ENCODE measurements around the gene TMEM135.
"Not testable (repeated sequence)": the region's sequence is repeated elsewhere in the genome, so short reads cannot be mapped to it uniquely, and the experiment has no call there.

The TMEM135 gene

GRCh38 chr11:87141980-87142514, 104.3 kb downstream of the TMEM135 start:
- DNase-seq (ENCODE audit: low spot score): peak; percentile 6

- DNase-seq (ENCODE audit: low spot score): no peak
These were observed 104.9 kb downstream of the TMEM135 start for GRCh38 chr11:87142594-87142993.

- no peak for DNase-seq (ENCODE audit: low spot score)
These were observed 105.9 kb downstream of the TMEM135 start for GRCh38 chr11:87143641-87144040.

- DNase-seq (ENCODE audit: low spot score): no peak
These were observed 106.5 kb downstream of the TMEM135 start for GRCh38 chr11:87144252-87144651.

GRCh38 chr11:87148749-87149148, 111.0 kb downstream of the TMEM135 start:
- DNase-seq (ENCODE audit: low spot score): no peak

- not testable (repeated sequence) for DNase-seq (ENCODE audit: low spot score)
These were observed 112.0 kb downstream of the TMEM135 start for GRCh38 chr11:87149782-87150181.

- no peak for DNase-seq (ENCODE audit: low spot score)
These were observed 113.2 kb downstream of the TMEM135 start for GRCh38 chr11:87150936-87151335.

- DNase-seq (ENCODE audit: low spot score): no peak
These were observed 116.5 kb downstream of the TMEM135 start for GRCh38 chr11:87154246-87154645.

- no peak for DNase-seq (ENCODE audit: low spot score)
These were observed 119.2 kb downstream of the TMEM135 start for GRCh38 chr11:87156970-87157369.

GRCh38 chr11:87169076-87169475, 131.3 kb downstream of the TMEM135 start:
- DNase-seq (ENCODE audit: low spot score): not testable (repeated sequence)

- no peak for DNase-seq (ENCODE audit: low spot score)
These were observed 135.7 kb downstream of the TMEM135 start for GRCh38 chr11:87173185-87174039.

GRCh38 chr11:87174870-87175269, 137.1 kb downstream of the TMEM135 start:
- DNase-seq (ENCODE audit: low spot score): no peak

GRCh38 chr11:87176044-87176443, 138.3 kb downstream of the TMEM135 start:
- no peak for DNase-seq (ENCODE audit: low spot score)

GRCh38 chr11:87179621-87180020, 141.9 kb downstream of the TMEM135 start:
- DNase-seq (ENCODE audit: low spot score): no peak

- no peak for DNase-seq (ENCODE audit: low spot score)
These were observed 143.0 kb downstream of the TMEM135 start for GRCh38 chr11:87180742-87181141.

GRCh38 chr11:87181143-87181542, 143.4 kb downstream of the TMEM135 start:
- no peak for DNase-seq (ENCODE audit: low spot score)

- DNase-seq (ENCODE audit: low spot score): no peak
These were observed 147.5 kb downstream of the TMEM135 start for GRCh38 chr11:87185228-87185627.

GRCh38 chr11:87187076-87187475, 149.3 kb downstream of the TMEM135 start:
- no peak for DNase-seq (ENCODE audit: low spot score)

- no peak for DNase-seq (ENCODE audit: low spot score)
These were observed 150.2 kb downstream of the TMEM135 start for GRCh38 chr11:87187930-87188329.

GRCh38 chr11:87188396-87188795, 150.7 kb downstream of the TMEM135 start:
- not testable (repeated sequence) for DNase-seq (ENCODE audit: low spot score)

GRCh38 chr11:87188921-87189320, 151.2 kb downstream of the TMEM135 start:
- DNase-seq (ENCODE audit: low spot score): not testable (repeated sequence)

GRCh38 chr11:87190071-87190470, 152.3 kb downstream of the TMEM135 start:
- no peak for DNase-seq (ENCODE audit: low spot score)

GRCh38 chr11:87193756-87194470, 156.2 kb downstream of the TMEM135 start:
- DNase-seq (ENCODE audit: low spot score): no peak
